Caco-2 (cell line): ENCODE measurements around the gene ABCA10. TPM values are rescaled to one million over a fixed set of nuclear protein-coding genes. Genes with fewer than 3 reads are reported as not detected.
A peak's percentile ranks its signal among the peaks of the same experiment; 100 is the strongest.

Source experiments
- BruUV-seq: library from RNA; stranded (reverse); fragments of 400-500 nt; replicated peaks from 2 replicates; lab custom pipeline; 2021; lab: Mats Ljungman, UMichigan
- CTCF ChIA-PET: fragments of 300-600 bp; sonication (Branson Sonifier 250); formaldehyde crosslinking; loops from one replicate; lab custom pipeline; 2022; ENCODE audit warnings: antibody characterized with exemption; lab: Charles Lee
- POLR2A ChIA-PET: fragments of 300-600 bp; sonication (Branson Sonifier 250); formaldehyde crosslinking; loops from one replicate; lab custom pipeline; 2022; ENCODE audit warnings: antibody characterized with exemption; lab: Charles Lee
- DNase-seq, 2 experiments: peaks; one replicate each; pipeline versions ENCODE4 v3.0.0 to v3.0.0-alpha.2; 2020 to 2022
- H3K27me3 ChIP-seq: replicated peaks from 2 replicates; pipeline ENCODE4 v1.6.0; 2011; ENCODE audit warnings: low read length; ENCODE audit not compliant: control insufficient read depth, insufficient read depth
- H3K36me3 ChIP-seq: 2 replicates; pipeline ENCODE4 v1.5.1; 2011; ENCODE audit warnings: low read length; ENCODE audit not compliant: control insufficient read depth, insufficient read depth
- H3K4me1 ChIP-seq: fragments of 250-450 bp; sonication (Bioruptor Pico); 2 replicates; pipeline ENCODE4 v1.5.1; 2020; ENCODE audit warnings: mild to moderate bottlenecking
- H3K4me3 ChIP-seq: 2 replicates; pipeline ENCODE4 v1.5.1; 2011; ENCODE audit warnings: low read depth, mild to moderate bottlenecking, control low read depth, low read length
- H3K9me3 ChIP-seq: fragments of 250-450 bp; sonication (Bioruptor Pico); 2 replicates; pipeline ENCODE4 v1.5.1; 2020; ENCODE audit warnings: mild to moderate bottlenecking, moderate library complexity
- H3K27ac Mint-ChIP-seq: one replicate; pipeline ENCODE4 v1.8.0; 2022; ENCODE audit warnings: mixed read lengths; ENCODE audit not compliant: unreplicated experiment
- H3K27me3 Mint-ChIP-seq: one replicate; pipeline ENCODE4 v1.8.0; 2022; ENCODE audit warnings: mixed read lengths; ENCODE audit not compliant: insufficient read depth, unreplicated experiment
- H3K36me3 Mint-ChIP-seq: one replicate; pipeline ENCODE4 v1.8.0; 2022; ENCODE audit warnings: mild to moderate bottlenecking, mixed read lengths; ENCODE audit not compliant: insufficient read depth, unreplicated experiment
- H3K4me1 Mint-ChIP-seq: one replicate; pipeline ENCODE4 v1.8.0; 2022; ENCODE audit warnings: low read depth, mixed read lengths; ENCODE audit not compliant: unreplicated experiment
- H3K4me3 Mint-ChIP-seq: one replicate; pipeline ENCODE4 v1.8.0; 2022; ENCODE audit warnings: mild to moderate bottlenecking, moderate library complexity, mixed read lengths; ENCODE audit not compliant: unreplicated experiment
- H3K9me3 Mint-ChIP-seq: one replicate; pipeline ENCODE4 v1.8.0; 2022; ENCODE audit warnings: mixed read lengths; ENCODE audit not compliant: unreplicated experiment
- CTCF ChIP-seq, 2 experiments: fragments of 200-600 bp in 1 of 2; IDR thresholded peaks; 1 replicate in 1 of 2; 2 replicates in 1 of 2; pipeline versions ENCODE4 v1.5.1 to v1.8.0; 2011 to 2022; ENCODE audit warnings: antibody characterized with exemption in 1 of 2, control low read depth in 1 of 2, inconsistent platforms in 1 of 2, low read depth in 1 of 2, low read length in 1 of 2, mild to moderate bottlenecking in 1 of 2, moderate library complexity in 1 of 2; ENCODE audit not compliant: insufficient read depth in 1 of 2, severe bottlenecking in 1 of 2, unreplicated experiment in 1 of 2
- intact Hi-C: fragments of 100-400 bp; cut with micrococcal nuclease; formaldehyde crosslinking; loops from one replicate; pipeline ENCODE4 v1.10.0; 2022; ENCODE audit not compliant: unreplicated experiment
- total RNA-seq: library from RNA; stranded (reverse); gene quantifications from 2 replicates; pipeline ENCODE4 v1.2.3, GENCODE V29; 2022

The ABCA10 gene
- total RNA-seq, 1 experiment from 2014 or later, result not detected

- peaks cover 12% of the 10 kb centered on the region for H3K9me3 Mint-ChIP-seq
- no peak overlapping the region for H3K4me3 Mint-ChIP-seq
- ChIA-PET POLR2A (no interaction called here), CTCF (no interaction called here)
- H3K27me3 ChIP-seq, result no peaks in the 10 kb centered on the region
- no peak for TF ChIP-seq CTCF (IDR thresholded peaks at IDR 0.05; ENCODE audit: insufficient read depth in 1 of 2, low read depth in 1 of 2, low read length in 1 of 2, severe bottlenecking in 1 of 2, unreplicated experiment in 1 of 2)
- DNase-seq, result peak in 1 of 2 experiments; percentile 58
- no peaks in the 10 kb centered on the region for H3K36me3 Mint-ChIP-seq
- H3K27ac Mint-ChIP-seq, result no peak overlapping the region
- intact Hi-C loops, result loop anchor here (1.0 to 2.0 kb wide), 3 partner anchors 148 to 400 kb away; no protein-coding TSS in a partner anchor
- BruUV-seq, result no TSS peak
- H3K4me1 ChIP-seq, result no peaks in the 10 kb centered on the region
- H3K4me3 ChIP-seq, result no peak overlapping the region
- no peaks in the 10 kb centered on the region for H3K9me3 ChIP-seq
- no peaks in the 10 kb centered on the region for H3K36me3 ChIP-seq
- H3K27me3 Mint-ChIP-seq, result no peaks in the 10 kb centered on the region
- H3K4me1 Mint-ChIP-seq, result peaks cover 16% of the 10 kb centered on the region
Measured at GRCh38 chr17:69220098-69220497, 8.5 kb downstream of the ABCA10 start.

- Mint-ChIP-seq H3K36me3 (no peaks in the 10 kb centered on the region), H3K4me3 (no peak overlapping the region), H3K27me3 (no peaks in the 10 kb centered on the region), H3K27ac (no peak overlapping the region), H3K9me3 (peaks cover 12% of the 10 kb centered on the region), H3K4me1 (peaks cover 16% of the 10 kb centered on the region)
- Histone ChIP-seq H3K4me1 (no peaks in the 10 kb centered on the region), H3K9me3 (no peaks in the 10 kb centered on the region), H3K4me3 (no peak overlapping the region), H3K27me3 (no peaks in the 10 kb centered on the region), H3K36me3 (no peaks in the 10 kb centered on the region)
- ChIA-PET CTCF (no interaction called here), POLR2A (no interaction called here)
- TF ChIP-seq CTCF (IDR thresholded peaks at IDR 0.05; ENCODE audit: insufficient read depth in 1 of 2, low read depth in 1 of 2, low read length in 1 of 2, severe bottlenecking in 1 of 2, unreplicated experiment in 1 of 2), result no peak
- no TSS peak for BruUV-seq
- no peak for DNase-seq
- intact Hi-C loops, result no loop called here
Measured at GRCh38 chr17:69218986-69219385, 9.6 kb downstream of the ABCA10 start.

- no peak overlapping the region for H3K4me3 Mint-ChIP-seq
- H3K27me3 Mint-ChIP-seq, result no peaks in the 10 kb centered on the region
- no peaks in the 10 kb centered on the region for H3K9me3 Mint-ChIP-seq
- no peaks in the 10 kb centered on the region for H3K4me1 ChIP-seq
- no peak overlapping the region for H3K4me3 ChIP-seq
- H3K36me3 Mint-ChIP-seq, result no peaks in the 10 kb centered on the region
- H3K4me1 Mint-ChIP-seq, result no peaks in the 10 kb centered on the region
- intact Hi-C loops, result no loop called here
- CTCF ChIA-PET, result interaction anchor here (0.7 kb wide), 1 partner anchor 11 kb away, joined by 6 read pairs; no protein-coding TSS in a partner anchor
- no peaks in the 10 kb centered on the region for H3K27me3 ChIP-seq
- no peak overlapping the region for H3K27ac Mint-ChIP-seq
- no peaks in the 10 kb centered on the region for H3K9me3 ChIP-seq
- no TSS peak for BruUV-seq
- DNase-seq, result no peak
- TF ChIP-seq CTCF (IDR thresholded peaks at IDR 0.05; ENCODE audit: insufficient read depth in 1 of 2, low read depth in 1 of 2, low read length in 1 of 2, severe bottlenecking in 1 of 2, unreplicated experiment in 1 of 2), result no peak
- POLR2A ChIA-PET, result no interaction called here
- no peaks in the 10 kb centered on the region for H3K36me3 ChIP-seq
Measured at GRCh38 chr17:69213059-69213813, 15.4 kb downstream of the ABCA10 start.
